Dedifferentiated amniotic fluid mesenchymal stem cell (primary cell): Measurements from ENCODE around the gene PXK.
"Not testable (repeated sequence)": the region's sequence is repeated elsewhere in the genome, so short reads cannot be mapped to it uniquely, and the experiment has no call there.

Experiments used
- DNase-seq: peaks from one replicate; pipeline ENCODE4 v3.0.0-alpha.2; 2016; ENCODE audit errors: extremely low spot score

PXK gene

GRCh38 chr3:58323529-58324390 is 8.9 kb upstream of the PXK start:
- no peak for DNase-seq

- DNase-seq, result no peak
Observed at GRCh38 chr3:58324391-58325390, 8.0 kb upstream of the PXK start.

GRCh38 chr3:58325525-58325992 is 7.1 kb upstream of the PXK start:
- DNase-seq, result no peak

- no peak for DNase-seq
Observed at GRCh38 chr3:58326267-58326900, 6.3 kb upstream of the PXK start.

GRCh38 chr3:58329150-58329921 is 3.4 kb upstream of the PXK start:
- no peak for DNase-seq

- no peak for DNase-seq
Observed at GRCh38 chr3:58329922-58330413, 2.7 kb upstream of the PXK start.

- DNase-seq, result no peak
Observed at GRCh38 chr3:58331593-58332152, 1.0 kb upstream of the PXK start.

- DNase-seq, result no peak
Observed at GRCh38 chr3:58333206-58334012, 717 bp downstream of the PXK start.

- no peak for DNase-seq
Observed at GRCh38 chr3:58334013-58334321, 1.3 kb downstream of the PXK start.

GRCh38 chr3:58334506-58334884 is 1.8 kb downstream of the PXK start:
- DNase-seq, result no peak

GRCh38 chr3:58335652-58335947 is 2.9 kb downstream of the PXK start:
- no peak for DNase-seq

GRCh38 chr3:58336135-58336882 is 3.6 kb downstream of the PXK start:
- no peak for DNase-seq

GRCh38 chr3:58337190-58337589 is 4.5 kb downstream of the PXK start:
- DNase-seq, result no peak

GRCh38 chr3:58339146-58339545 is 6.5 kb downstream of the PXK start:
- not testable (repeated sequence) for DNase-seq

- DNase-seq, result no peak
Observed at GRCh38 chr3:58340594-58341244, 8.0 kb downstream of the PXK start.

- no peak for DNase-seq
Observed at GRCh38 chr3:58341376-58341775, 8.7 kb downstream of the PXK start.

- no peak for DNase-seq
Observed at GRCh38 chr3:58342676-58343075, 10.0 kb downstream of the PXK start.

- DNase-seq, result no peak
Observed at GRCh38 chr3:58345457-58345856, 12.8 kb downstream of the PXK start.

GRCh38 chr3:58346368-58346767 is 13.7 kb downstream of the PXK start:
- DNase-seq, result no peak
